HG02840 (cell line): ENCODE results near the gene ASB16.

ENCODE experiments used
- ATAC-seq: cut with Tn5 transposase; IDR thresholded peaks from one replicate; pipeline ENCODE4 v1.9.1; 2021; ENCODE audit warnings: mild to moderate bottlenecking, moderate library complexity, moderate number of reproducible peaks; ENCODE audit not compliant: unreplicated experiment, low FRiP score

The ASB16 gene

DNA sequence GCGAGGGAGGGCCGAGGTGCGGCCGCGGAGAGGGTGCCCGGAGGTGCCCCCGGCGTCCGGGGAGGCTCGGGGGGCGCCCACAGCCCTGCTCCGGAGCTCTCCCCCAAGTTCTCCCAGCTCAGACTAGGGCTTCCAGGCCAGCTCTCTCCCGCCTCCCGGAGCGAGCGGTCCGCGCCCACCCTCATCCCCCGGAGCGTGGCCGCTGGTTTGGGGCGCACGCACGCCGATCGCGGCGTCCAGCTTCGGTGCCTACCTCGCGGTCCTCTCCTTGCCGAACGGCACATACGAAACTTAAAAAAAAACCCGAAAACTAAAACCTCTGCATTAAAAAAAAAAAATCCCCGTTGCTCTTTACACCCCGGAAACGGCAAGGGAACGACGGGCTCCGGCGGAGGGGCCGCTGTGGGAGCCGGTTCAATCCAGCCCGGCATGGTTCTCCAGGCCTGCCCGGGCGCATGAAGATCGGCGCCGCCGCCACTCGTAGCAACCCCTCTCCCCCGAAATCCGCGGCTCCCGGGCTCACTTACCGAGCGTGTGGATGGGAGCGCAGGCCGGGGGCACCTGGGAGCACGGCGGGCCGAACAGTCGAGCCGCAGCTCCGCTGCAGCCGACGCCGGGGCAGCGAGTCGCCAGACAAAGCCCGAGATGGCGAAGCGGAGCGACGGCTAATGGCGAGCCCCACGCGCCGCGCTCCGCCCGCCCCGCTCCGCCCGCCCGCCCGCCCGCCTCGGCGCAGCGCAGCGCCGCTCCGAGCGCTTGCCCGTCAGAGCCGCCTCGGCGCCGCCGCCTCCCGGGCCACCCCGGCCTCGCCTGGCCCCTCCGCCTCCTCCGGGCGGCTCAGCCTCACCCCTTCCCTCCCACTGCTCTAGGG lies 49.9 kb downstream of the ASB16 start:
- no peak for ATAC-seq

DNA sequence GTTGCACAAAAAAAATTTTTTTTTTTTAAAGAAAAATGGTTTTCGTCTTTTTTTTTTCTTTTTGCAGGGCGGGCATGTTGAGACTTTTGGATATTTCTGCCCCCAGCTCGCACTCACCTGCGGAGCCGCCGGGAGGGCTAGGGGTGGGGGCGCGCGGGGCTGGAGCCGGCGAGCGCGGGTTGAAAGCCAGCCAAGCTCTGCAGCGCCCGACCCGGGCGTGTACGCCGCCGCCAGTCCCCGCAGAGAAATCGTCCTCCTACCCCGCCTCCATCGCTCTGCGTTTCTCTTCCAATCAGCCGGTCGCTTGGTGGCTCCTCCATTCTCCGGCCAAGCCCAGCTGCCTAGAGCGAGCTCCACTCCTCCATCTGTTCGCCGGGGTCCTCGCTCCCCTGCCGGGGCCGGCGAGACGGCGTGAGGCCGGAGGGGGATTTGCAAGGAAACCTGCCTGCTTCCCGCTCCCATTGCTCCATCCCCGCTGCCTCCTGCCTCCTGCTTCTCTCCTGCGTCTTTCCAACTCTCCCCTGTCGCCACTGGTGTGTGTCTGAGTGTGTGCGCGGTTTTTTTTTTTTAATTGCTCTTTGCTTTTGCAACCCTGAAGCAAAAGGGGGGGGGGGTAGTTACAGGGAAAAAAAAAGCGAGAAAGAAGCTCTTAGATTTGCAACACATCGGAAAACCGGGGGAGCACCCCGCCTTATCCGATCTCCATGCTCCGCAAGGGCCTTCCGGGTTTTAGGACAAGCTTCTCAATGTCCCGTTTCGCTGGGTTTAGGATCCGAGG lies 50.8 kb downstream of the ASB16 start:
- ATAC-seq = no peak

DNA sequence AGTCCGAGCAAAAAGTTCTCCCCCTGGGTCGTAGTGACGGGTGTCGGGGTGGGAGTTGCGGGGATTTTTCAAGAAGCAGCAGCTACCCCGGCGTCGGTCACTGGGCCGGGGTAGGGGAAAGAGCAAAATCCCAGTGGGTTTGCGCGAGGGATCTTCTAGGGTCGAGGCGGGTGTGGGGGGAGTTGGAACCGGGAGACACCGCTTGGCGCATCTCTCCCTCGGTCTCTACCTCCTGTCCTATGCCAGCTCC lies 51.3 kb downstream of the ASB16 start:
- no peak for ATAC-seq

DNA sequence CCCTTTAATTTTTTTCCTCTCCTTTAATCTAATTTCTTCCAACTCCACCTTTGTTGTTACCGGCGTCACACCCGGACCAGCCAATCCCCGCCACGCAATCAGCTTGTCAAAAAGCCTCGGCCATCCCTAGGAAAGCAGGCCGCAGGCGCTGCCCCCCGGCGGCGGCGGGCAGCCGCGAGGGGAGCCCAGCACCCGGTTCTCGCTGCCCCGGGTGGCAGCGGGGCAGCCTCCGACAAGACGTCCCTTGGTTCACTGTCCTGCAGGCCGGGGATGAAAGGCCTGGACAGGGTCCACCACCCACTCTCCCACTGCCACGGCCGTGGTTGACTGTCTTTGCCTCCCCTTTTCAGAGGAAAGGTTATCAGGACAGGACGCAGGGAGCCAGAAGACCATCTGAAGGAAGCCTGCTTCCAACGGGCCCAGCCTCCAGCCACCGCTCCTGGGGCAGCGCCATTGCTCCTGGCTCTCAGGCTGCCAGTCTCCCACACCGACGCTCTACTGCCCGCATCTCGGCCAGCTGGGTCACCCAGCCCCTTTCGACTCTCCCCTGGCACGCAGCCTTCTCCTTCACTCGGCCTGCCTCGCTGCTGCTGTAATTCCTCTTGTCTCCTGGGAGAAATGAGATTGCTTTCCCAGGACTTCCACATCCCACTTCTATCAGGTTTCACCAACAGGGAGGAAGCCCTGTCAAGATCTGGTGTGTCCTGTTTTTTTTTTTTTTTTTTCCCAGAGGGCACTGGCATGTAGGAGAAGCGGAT lies 51.8 kb downstream of the ASB16 start:
- no peak for ATAC-seq

DNA sequence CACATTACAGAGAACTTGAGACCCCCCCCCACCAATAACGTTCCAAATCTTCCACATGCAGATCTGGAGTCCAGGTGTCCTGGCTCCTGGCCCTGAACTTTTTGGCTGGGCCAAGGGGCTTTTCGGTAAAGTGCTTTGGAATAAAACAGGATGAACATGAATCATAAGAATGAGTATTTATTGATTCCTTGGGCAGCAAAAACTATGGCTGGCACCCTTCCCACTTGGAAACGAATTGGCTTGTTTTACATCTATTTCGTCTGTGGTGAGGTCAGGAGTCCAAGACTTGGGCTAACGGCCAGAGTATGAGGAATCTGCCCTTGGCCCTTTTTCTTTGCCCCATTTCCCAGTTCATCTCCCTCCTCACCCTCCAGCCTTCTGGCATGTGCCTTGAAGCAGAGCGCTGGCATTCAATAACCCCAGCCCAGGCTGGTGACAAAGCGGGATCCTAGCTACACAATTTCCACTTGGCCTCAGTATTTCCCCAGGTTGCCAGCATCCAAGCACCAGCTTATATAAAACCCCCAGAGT lies 53.1 kb downstream of the ASB16 start:
- no peak for ATAC-seq
